ENCODE results near the gene TIMP3.
A peak's percentile ranks its signal among the peaks of the same experiment; 100 is the strongest.

The TIMP3 gene

DNA sequence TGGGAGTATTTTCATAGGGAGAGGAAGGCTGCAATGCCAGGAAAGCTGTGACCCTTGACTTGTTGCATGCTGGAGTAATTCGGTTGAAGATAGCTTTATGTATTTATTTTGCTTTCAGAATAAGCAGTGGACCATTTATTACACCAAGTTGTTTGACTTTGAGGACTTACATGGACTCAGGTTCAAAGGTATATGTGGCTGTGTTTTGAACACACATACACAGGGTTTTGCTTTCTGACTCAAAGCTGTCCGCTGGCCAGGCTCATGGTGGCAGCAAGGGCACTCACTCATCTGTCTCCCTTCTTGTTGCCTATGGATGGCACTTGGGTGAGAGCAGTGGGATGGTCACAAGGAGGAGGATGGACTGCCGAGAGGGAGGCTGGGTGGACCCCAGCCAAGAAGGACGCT lies 6.5 kb downstream of the TIMP3 start:
- no peak for DNase-seq

DNA sequence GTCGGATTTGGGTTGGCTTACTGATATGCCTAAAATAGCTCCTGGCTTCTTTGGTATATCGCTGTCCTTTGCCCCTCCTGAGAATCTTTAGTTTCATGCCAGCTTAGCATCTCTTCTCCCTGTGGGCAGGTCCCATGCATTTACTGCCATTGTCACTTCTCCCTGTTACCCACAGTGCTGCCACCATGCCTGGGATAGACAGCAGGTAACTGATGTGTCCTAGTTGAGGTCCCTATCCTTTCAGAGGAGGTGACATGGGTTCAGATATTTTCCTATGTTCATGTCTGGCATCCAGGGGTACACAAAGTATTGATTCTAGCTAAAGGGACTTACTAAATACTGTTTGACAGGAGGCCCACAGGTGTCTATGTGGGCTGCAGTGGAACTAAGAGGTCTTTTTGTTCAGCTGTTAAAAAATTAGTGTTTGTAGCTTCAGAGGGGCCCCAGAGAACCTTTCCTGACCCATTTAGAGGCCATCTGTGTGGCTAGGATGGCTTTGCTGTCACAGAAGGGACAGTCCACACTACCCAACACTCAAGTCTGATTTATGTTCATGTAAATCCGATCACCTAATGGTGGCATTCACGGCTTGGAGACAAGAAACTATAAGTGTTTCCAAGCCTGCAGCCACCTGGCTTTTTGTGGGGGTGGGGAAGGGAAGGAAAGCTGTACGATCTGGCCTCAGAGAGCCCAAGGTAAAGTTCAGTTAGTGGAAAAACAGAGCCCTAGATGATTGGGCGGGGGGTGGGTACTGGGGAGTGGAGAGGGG lies 8.5 kb downstream of the TIMP3 start:
- no peak for DNase-seq

DNA sequence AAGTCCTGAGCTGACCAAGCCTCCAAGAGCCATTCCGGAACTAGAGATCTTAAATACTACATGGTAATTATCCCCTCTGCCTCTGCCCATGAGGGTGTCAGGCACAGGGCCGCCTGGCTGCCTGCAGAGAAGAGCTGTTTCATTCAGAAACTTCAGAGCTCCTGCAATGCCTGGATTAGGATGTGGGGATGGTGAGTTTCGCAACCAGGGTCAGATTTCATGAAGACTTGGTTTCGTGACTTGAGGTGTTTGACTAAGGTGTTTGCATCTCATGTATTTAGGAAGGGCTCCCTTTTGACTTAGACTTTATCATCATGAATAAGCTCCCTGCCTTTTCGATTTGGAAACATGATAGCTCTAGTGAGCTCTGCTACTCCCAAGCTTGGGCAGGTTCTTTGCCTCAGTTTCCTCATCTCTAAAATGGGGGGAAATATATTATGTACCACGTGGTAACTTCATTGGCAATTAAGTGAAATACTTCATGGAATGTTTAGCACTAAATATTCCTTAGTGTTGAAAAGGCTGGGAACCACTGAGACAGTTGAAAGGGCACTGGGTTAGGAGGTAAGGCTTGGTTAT lies 9.1 kb downstream of the TIMP3 start:
- no peak for DNase-seq

DNA sequence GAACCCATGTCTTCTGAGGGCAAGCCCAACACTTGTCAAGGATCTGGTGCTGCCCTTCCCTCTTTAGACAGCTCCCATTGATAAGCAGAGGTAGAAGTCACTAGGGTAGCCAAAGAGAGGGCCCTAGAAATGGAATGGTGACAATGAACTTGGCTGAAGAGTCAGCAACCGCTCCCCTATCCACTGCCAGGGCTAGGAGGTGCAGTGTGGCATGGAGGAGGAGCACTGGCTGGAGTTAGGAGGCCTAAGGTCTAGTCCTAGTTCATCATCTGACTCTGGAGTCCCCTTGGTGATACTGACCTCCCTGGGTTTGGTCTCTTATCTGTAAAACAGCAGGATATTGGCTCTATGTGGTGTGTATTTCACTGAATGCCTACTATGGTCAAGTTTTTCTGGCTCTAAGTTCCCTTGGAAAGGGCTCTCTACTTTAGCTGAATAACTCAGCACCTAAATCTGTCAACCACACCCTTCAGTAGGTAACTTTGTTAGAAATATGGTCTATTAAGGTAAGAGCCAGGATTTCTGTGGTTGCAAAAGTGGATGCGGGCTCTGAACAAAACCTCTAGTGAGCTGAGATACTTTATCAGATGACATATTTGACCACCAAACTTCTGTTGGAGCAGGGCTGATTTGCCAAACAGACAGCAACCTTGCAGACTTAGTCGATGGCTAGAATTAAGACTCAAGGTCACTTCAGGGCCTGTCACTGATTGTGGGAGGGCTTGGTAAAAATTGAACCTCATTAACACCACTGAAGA lies 10.5 kb downstream of the TIMP3 start:
- no peak for DNase-seq

DNA sequence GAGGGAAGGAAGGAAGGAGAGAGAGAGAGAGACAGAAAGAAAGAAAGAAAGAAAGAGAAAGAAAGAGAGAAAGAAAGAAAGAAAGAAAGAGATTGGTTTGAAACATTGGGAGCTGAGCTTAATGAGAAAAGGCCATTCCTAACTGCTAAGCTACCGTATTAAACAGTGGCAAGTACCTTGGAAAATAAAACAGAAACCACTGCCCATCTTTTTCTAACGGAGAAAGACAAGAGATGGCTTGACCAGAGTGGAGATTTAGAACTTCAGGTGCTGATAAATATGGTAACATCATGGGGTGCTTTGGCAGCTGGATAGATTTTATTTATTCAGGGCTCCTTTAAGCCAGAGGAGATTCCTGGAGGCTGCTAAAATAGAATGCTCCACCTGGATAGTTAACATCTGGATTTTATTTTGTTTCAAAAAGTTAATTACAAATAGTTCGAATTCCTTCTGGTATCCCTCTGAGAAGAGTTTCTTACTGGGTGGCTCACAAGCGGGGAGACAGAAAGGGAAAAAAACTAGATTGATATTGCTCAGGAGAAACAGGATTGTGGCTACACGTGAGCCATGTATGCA lies 12.9 kb downstream of the TIMP3 start:
- no peak for DNase-seq

DNA sequence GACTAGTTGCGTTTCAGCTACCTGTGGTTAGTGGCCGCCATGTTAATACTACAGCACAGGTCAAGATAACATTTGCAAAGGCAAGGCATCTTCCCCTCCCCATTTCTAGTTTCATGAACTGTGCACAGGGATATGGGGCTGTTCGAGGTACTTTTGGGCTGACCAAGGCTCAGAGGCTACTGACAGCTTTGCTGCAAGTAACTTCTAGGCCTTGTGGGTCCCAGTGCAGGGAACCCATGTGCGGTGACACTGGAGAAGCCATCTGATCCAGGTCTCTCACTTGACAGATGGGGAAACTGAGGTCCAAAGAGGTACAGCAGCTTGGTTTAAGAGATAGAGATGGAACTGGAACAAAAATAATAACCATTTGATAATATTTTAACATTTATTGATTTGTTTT lies 13.6 kb downstream of the TIMP3 start:
- DNase-seq = no peak

DNA sequence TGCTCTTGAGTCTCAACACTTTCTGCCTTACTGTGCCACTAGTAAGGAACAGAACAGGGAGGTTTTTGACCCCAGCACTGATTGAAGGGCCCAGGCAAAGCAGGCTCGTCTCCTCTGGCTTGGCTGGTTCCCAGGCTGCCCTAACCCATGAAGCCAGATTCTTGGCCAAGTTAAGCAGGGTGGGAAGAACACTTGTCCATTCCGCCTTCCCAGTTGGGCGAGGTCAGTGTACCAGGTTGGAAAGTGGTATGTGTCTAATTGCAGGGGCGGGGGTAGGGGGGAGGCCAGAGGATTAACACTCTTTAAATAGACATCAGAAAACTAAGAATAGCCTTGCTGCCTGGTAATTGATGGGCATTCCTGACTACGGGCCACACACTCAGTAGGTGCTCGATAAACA lies 14.4 kb downstream of the TIMP3 start:
- DNase-seq = no peak

DNA sequence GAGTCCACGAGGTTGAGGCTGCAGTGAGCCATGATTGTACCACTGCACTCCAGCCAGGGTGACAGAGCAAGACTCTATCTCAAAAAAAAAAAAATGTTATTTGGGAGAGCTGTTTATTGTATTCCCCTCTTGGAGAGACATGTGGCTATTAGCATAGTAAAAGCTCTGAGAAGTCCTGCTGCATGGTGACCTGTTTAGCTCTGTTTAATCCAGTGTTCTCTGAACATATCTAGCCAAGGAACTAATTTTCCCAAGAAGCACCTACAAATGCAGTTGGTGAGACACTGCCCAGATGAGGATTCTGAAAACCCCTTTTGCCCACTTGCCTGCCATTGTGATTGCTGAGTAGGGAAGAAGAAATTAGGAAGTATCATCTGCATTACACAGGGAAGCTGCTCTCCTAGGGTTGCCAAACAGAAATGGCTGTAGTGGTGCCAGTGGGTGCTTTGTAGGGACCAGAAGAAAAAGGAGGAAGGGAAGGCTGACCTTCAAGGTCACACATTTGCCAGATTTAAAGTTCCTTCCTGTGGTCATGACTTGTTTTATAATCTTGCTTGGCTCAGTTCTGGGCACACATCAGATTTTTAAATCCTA lies 15.7 kb downstream of the TIMP3 start:
- no peak for DNase-seq

DNA sequence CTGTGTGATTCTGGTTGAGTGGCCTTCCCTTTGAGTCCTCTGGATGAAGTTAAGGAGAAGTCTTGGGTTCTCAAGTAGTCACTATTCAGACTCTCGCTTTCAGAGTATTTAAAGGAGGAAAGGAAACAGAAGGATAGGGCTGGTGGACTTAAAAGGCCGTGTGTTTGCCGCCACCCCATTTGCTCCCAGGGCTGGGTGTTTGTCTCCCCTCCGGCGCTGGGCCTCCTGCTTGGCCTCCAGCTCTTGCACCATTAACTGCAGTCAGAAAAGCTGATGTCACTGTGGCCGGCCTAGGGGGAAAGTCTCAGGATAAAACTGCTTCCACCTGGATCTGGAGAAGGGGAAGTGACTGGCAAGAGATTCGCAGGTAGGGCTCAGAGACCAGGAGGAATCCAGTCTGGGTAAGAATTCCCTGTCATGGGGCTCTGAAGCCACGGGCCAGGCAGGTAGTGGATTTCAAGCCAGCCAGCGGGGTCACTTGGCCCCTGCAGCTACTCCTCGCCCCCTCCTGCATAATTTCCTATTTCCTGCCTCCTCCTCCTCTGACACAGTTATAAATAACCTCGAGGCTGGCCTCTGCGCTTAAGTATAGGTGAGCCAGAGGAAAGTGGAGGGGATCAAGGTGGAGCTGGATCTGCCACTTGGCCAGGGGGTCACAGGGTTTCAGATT lies 17.1 kb downstream of the TIMP3 start:
- no peak for DNase-seq

DNA sequence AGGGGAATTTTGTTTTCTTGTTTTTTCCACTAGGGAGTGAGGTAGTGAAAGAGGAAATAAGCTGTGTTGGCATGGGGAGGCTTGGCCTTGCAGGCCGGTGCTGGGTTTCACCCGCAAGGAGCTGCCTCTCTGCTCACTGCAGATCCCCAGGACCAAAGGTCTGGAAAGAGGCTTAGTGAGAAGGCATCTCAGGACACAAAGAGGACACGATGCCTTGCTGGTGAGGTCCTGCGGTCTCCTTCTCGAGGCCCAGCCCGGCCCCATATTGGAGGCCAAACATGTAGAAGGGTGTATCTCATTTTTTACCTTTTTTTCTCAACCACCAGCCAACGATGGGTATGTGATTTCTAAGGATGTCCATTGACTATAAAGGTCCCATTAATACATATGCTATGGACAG lies 17.6 kb downstream of the TIMP3 start:
- no peak for DNase-seq

DNA sequence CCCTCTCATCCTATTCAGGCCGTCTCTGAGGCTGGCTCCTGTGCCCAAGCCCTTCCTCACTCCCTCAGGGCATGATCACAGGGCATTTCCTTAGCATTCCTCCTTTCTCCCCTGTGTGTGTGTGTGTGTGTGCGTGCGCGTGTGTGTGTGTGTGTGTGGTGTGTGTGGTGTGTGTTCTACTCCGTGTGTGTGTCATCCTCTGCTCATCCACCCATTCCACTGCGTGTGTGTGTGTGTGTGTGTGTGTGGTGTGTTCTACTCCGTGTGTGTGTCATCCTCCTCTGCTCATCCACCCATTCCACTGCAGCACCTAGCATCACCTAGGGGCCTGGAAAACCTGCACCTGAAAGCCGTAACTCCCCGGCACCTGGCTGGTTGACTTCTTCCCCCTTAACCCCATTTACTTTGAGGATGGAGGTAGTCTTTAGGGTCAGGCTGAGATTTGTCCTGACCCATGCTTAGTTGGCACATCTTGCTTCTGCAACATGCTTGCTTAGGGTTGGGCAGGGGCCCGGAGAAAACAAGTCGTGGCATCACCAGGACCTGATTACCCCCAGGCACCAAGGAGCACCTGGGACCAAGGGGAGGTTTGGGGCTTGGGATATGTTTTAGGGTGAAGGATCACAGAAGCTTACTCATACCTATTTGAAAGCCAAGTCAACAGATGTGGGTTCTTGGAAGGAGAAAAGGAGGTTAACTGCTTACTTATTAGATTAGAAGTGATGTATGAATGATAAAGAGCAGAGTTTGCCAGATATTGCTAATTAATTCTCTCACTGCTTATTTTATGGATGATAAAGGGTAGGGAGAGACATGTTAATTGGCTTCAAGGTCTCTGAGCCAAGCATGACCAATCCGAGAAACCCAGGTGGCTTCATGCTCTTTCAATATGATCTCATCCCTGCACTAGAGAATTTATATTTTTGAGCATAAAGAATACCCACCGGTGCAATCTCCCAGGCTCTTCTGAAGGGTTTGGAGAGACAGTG lies 18.9 kb downstream of the TIMP3 start:
- DNase-seq = no peak

DNA sequence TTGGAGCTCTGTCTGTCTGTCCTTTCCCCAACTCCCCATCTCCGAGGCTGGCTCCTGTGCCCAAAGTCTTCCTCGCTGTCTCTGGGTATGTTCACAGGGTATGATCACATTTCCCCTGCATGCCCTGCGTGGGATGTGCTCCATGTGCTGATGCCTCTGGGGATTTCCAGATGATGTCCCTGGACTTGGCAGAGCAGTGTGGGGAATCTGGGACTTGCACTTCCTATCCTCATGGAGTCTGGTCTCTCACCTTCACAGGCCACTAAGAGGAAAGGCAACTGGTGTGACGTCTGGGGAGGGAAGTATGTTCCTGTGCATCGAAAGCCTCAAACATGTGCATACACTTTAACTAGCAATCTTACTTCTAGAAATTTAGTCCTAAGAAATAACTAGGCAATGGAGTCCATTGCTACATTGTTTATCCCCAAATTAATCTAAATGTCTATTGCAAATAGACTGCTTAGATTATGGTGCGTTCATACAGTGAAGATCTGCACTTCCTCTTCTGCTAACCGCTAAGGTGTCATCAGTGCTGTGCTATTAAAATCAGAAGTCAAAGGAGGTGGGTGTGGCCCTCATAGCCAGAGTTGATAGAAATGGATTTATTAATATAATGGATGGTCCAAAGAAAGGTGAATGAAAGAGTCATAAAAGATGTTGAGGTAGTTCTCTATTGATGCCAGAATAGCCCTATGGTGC lies 20.8 kb downstream of the TIMP3 start:
- no peak for DNase-seq

DNA sequence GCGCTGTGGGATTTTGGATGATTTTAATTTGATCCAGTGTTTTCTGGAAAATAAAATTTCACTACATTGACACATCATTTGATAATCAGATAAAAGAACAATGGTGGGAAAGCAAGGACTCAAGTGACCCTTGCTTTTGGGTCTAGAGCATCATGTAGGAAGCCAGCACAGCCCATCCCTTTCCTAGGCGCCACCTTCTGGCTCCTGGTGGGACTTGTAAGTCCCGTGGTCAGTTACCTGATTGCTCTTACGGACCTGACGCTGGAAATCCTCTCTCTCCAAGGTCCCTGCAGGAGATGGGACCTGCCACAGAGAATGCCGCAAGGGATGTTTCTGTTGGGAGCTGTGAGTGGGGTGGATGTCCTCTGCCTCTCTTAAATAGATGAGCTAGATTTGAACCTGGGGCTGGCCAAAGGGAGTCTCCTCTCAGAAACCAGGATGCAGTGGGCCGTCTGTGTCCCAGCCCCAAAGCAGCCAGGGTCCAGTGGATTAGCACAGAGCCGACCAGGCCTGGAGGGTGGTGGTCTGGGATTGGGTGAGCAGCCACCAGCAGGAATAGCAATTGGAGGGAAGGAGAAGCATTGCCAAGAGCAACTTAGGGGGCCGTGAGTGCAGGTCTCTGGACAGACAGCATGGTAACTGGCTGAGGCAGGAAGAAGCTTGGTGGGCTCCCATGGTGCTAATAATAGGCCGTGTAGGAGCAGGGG lies 21.7 kb downstream of the TIMP3 start:
- no peak for DNase-seq

DNA sequence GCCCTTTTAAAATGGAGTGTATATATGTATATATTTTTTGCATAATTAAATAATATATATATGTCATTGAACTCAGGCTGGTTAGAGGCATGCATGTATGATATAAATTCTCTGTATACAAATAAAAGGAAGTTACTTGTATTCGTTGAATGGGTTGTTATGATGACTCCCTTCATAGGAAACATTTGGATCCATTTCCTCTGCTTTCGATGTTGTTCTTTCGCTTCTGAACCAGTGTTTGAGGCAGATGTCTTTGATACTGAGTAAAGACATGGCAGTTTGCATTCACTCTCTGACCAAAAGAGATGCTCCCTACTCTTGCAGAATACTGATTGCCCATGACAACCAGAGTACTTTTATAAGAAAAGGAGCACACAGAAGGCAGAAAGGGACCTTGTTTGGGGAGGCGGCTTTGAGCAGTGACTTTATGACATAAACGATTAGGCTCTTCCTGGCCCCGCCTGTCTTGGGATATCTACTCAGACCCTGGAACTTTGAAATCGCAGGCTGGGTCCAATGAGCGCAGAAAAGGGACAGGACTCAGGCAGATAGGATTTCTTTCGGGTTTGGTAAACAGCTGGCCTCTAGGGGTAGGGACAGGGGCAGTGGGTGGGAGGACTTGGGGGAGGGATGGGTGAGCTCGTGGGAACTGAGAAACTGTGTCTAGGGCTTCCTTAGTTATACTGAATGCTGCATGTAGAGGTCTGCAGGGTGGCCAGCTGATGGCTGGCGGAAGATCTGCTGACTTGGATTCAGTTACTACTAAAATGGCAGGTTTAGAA lies 23.2 kb downstream of the TIMP3 start:
- no peak for DNase-seq

DNA sequence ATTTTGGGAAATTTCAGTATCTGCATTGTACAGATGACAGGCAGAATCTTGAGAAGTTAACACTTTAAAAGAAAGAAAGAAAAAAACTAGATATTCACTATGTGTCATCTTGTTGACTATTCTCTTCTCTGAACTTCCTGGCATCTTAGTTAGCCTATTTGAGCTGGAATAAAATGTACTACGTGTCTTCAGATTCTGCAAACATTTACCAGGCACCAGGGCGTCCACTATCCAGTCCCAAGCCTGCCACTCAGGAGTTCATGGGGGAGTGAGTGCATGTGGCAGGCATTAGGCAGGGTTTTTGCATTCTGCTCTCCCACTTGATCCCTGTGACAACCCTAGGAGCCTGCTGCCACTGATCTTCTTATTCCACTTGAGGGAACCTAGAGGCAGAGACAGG lies 25.0 kb downstream of the TIMP3 start:
- no peak for DNase-seq

DNA sequence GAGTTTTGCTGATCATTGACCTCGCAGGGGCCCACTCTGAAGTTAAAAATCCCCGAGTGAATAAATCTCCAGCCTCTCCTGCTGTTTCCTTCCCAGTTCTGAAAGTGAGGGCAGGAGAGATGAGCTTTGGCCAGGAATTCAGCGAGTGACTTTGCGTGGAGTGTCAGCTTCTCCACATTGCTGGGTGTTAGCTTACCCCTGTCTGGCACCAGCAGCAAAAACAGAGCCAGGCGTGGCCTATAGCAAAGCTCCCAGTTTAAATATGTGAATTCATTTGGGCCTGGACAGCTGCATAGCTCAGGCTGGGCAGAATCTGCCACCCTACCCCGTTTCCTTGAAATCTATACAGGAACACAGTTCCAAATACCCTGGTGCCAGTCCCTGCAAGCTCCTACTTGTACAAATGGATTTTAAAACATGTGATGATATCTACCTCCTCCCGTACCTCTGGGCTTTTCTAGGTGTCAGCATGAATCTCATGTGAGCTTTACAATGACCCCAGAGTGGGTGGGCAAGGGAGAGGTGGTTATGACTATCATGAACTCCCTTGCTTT lies 25.6 kb downstream of the TIMP3 start:
- DNase-seq = no peak

DNA sequence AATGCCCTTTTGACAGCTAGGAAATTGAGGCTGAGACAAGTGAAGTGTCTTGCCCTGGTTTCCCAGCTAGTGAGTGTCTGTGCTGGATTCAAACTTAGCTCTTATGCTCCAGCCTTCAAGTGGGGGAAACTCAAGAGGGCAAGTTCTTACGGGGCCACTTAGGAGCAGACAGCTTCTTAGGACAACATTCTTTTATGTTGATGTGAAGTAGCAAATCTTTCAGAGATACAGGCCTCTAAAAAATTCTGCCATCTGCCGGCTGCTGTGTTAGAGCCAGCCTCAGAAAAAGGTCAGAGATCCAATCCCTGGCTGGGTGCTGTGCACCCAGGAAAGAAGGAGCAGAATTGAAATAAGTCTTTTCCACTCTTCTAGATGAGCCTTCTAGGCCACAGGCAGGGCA lies 26.6 kb downstream of the TIMP3 start:
- DNase-seq = no peak

DNA sequence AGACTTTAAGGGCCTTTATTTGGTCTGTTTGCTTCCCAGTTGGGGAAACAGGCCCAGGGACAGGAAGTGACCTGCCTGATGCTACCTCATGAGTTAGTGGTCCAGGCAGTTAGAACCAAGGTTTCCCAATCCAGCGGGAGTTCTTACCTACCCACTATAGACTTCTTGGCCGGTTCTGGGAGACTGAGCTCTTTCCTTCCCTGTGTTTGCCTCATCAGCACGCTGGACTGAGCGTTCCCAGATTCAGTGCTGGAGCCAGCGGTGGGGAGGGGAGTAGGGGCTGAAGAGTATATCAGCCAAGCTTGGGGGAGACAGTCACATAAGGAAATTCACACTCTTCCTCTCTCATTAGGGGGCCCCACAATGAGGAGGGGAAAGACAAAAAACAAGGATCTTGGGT lies 27.1 kb downstream of the TIMP3 start:
- no peak for DNase-seq

DNA sequence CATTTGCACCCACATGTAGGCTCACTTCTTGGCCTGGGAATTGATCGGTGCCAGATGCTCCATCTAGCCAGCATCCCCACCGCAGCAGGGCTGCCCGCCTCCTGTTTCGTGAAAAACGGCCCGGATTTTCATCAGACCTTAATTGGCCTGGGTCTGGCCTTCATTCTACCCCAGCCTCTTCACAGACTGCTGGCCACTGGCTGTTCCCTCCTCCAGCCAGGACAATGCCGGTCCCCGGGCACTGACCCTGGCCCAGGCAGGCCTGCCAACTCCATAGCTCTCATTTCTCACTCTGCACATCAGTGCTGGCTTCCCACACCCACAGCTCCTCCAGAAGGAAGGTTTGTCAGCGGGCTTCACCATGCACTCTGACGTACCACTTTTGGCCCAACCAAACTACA lies 27.9 kb downstream of the TIMP3 start:
- peak in 7 of 14 donors; percentile 29 to 75 (median 43) for DNase-seq

Measured in C1 segment of cervical spinal cord (tissue), 14 donors.